PC-9 (cell line): ENCODE measurements around the gene PLIN5. TPM values are rescaled to one million over a fixed set of nuclear protein-coding genes. Genes with fewer than 3 reads are reported as not detected.
"Not testable (repeated sequence)": the region's sequence is repeated elsewhere in the genome, so short reads cannot be mapped to it uniquely, and the experiment has no call there.

Source experiments
- BruUV-seq: library from RNA; stranded (reverse); fragments of 400-500 nt; replicated peaks from 2 replicates; lab custom pipeline; 2021; lab: Mats Ljungman, UMichigan
- CTCF ChIA-PET: fragments of 300-600 bp; sonication (Branson Sonifier 250); formaldehyde crosslinking; loops from one replicate; lab custom pipeline; 2022; ENCODE audit warnings: antibody characterized with exemption; lab: Charles Lee
- POLR2A ChIA-PET: fragments of 300-600 bp; sonication (Branson Sonifier 250); formaldehyde crosslinking; loops from one replicate; lab custom pipeline; 2022; ENCODE audit warnings: antibody characterized with exemption; ENCODE audit not compliant: unreplicated experiment; lab: Charles Lee
- DNase-seq, 2 experiments: peaks; one replicate each; pipeline versions ENCODE4 v3.0.0 to v3.0.0-alpha.2; 2015 to 2022; ENCODE audit warnings: mixed read lengths in 1 of 2
- H2AFZ ChIP-seq: fragments of 200-600 bp; sonication (generic); 2 replicates; pipeline ENCODE4 v1.8.1; 2017; ENCODE audit warnings: antibody characterized with exemption
- H3F3A ChIP-seq: fragments of 200-600 bp; sonication (generic); 2 replicates; pipeline ENCODE4 v1.8.1; 2017; ENCODE audit warnings: antibody characterized with exemption, mild to moderate bottlenecking, low read depth; ENCODE audit not compliant: insufficient read depth
- H3K27ac ChIP-seq: fragments of 200-600 bp; sonication (generic); 2 replicates; pipeline ENCODE4 v1.6.1; 2016; ENCODE audit warnings: mixed run types
- H3K27me3 ChIP-seq: fragments of 200-600 bp; sonication (generic); 2 replicates; pipeline ENCODE4 v1.6.1; 2016; ENCODE audit warnings: low read depth, mixed run types; ENCODE audit not compliant: insufficient read depth
- H3K36me3 ChIP-seq: fragments of 200-600 bp; sonication (generic); 2 replicates; pipeline ENCODE4 v1.6.1; 2016; ENCODE audit warnings: low read depth, mixed run types
- H3K4me1 ChIP-seq: fragments of 200-600 bp; sonication (generic); replicated peaks from 2 replicates; pipeline ENCODE4 v1.6.1; 2016; ENCODE audit warnings: mixed run types; ENCODE audit not compliant: insufficient read depth
- H3K4me2 ChIP-seq: fragments of 200-600 bp; sonication (generic); 2 replicates; pipeline ENCODE4 v1.6.1; 2017; ENCODE audit warnings: mixed run types
- H3K4me3 ChIP-seq: fragments of 200-600 bp; sonication (generic); 2 replicates; pipeline ENCODE4 v1.6.1; 2016; ENCODE audit warnings: mixed run types
- H3K79me2 ChIP-seq: fragments of 200-600 bp; sonication (generic); 2 replicates; pipeline ENCODE4 v1.6.1; 2017; ENCODE audit warnings: low read depth, mixed run types
- H3K9me2 ChIP-seq: fragments of 200-600 bp; sonication (generic); 2 replicates; pipeline ENCODE4 v1.8.1; 2017; ENCODE audit warnings: mild to moderate bottlenecking; ENCODE audit not compliant: insufficient read depth
- H3K9me3 ChIP-seq: fragments of 200-600 bp; sonication (generic); 2 replicates; pipeline ENCODE4 v1.8.1; 2016; ENCODE audit warnings: low read depth; ENCODE audit not compliant: insufficient read depth
- H4K20me1 ChIP-seq: fragments of 200-600 bp; sonication (generic); 2 replicates; pipeline ENCODE4 v1.8.1; 2017; ENCODE audit not compliant: insufficient read depth
- CTCF ChIP-seq: fragments of 200-600 bp; sonication (generic); conservative IDR thresholded peaks from 2 replicates; pipeline ENCODE4 v1.6.1; 2017; ENCODE audit warnings: mixed run types, antibody characterized with exemption, mild to moderate bottlenecking, moderate library complexity
- EZH2 ChIP-seq: fragments of 200-600 bp; sonication (generic); IDR thresholded peaks from 2 replicates; pipeline ENCODE4 v1.8.0; 2017; ENCODE audit warnings: antibody characterized with exemption, low read depth
- intact Hi-C: fragments of 100-400 bp; cut with micrococcal nuclease; formaldehyde crosslinking; loops from one replicate; pipeline ENCODE4 v1.10.0; 2022; ENCODE audit not compliant: unreplicated experiment
- total RNA-seq: library from RNA; stranded (reverse); gene quantifications from 2 replicates; pipeline ENCODE4 v1.2.3, GENCODE V29; 2021

PLIN5 gene
- total RNA-seq, 1 experiment from 2014 or later, result 4.4 TPM

- TF ChIP-seq CTCF (no peak), EZH2 (no peak)
- Histone ChIP-seq H3K4me2 (no peak overlapping the region), H3K9me3 (no peaks in the 10 kb centered on the region), H4K20me1 (no peaks in the 10 kb centered on the region), H3K27me3 (no peaks in the 10 kb centered on the region), H3K27ac (no peak overlapping the region), H3K36me3 (no peaks in the 10 kb centered on the region), H3K79me2 (no peaks in the 10 kb centered on the region), H2AFZ (no peak overlapping the region), H3K4me1 (no peaks in the 10 kb centered on the region), H3K9me2 (no peaks in the 10 kb centered on the region), H3F3A (no peaks in the 10 kb centered on the region), H3K4me3 (no peak overlapping the region)
- no TSS peak for BruUV-seq
- ChIA-PET CTCF (interaction anchor here (0.8 kb wide), 1 partner anchor 149 kb away, joined by 3 read pairs; no protein-coding TSS in a partner anchor), POLR2A (no interaction called here)
- no peak for DNase-seq
- intact Hi-C loops, result loop anchor here (5.0 kb wide), 1 partner anchor 153 kb away; the partner anchor contains the start of gene DPP9
Measured at GRCh38 chr19:4568886-4569285, 33.9 kb upstream of the PLIN5 start.

GRCh38 chr19:4567584-4568071, 32.6 kb upstream of the PLIN5 start:
- DNase-seq, result peak in 1 of 2 experiments; percentile 76
- ChIA-PET POLR2A (interaction anchor here (0.6 kb wide), 1 partner anchor 33 kb away, joined by 4 read pairs; the partner anchor contains the start of gene PLIN5), CTCF (interaction anchor here (0.6 to 1.5 kb wide), 3 partner anchors 70 to 154 kb away, joined by 3 to 4 read pairs (median 4); no protein-coding TSS in a partner anchor)
- H3K4me1 ChIP-seq, result no peaks in the 10 kb centered on the region
- no peak overlapping the region for H2AFZ ChIP-seq
- no peaks in the 10 kb centered on the region for H3K9me2 ChIP-seq
- H3K4me3 ChIP-seq, result no peak overlapping the region
- intact Hi-C loops, result loop anchor here (5.0 kb wide), 1 partner anchor 155 kb away; the partner anchor contains the start of gene DPP9
- no TSS peak for BruUV-seq
- no peaks in the 10 kb centered on the region for H3K27me3 ChIP-seq
- H3K4me2 ChIP-seq, result no peak overlapping the region
- no peaks in the 10 kb centered on the region for H3K36me3 ChIP-seq
- H3K79me2 ChIP-seq, result no peaks in the 10 kb centered on the region
- H3K27ac ChIP-seq, result no peak overlapping the region
- peak; percentile 81 for TF ChIP-seq CTCF
- TF ChIP-seq EZH2, result no peak
- no peaks in the 10 kb centered on the region for H4K20me1 ChIP-seq
- H3K9me3 ChIP-seq, result no peaks in the 10 kb centered on the region
- no peaks in the 10 kb centered on the region for H3F3A ChIP-seq

GRCh38 chr19:4566402-4567051, 31.5 kb upstream of the PLIN5 start:
- Histone ChIP-seq H3K9me2 (no peaks in the 10 kb centered on the region), H3K36me3 (no peaks in the 10 kb centered on the region), H3K4me3 (no peak overlapping the region), H3K4me1 (no peaks in the 10 kb centered on the region), H2AFZ (no peak overlapping the region), H3F3A (no peaks in the 10 kb centered on the region), H3K27me3 (no peaks in the 10 kb centered on the region), H3K9me3 (no peaks in the 10 kb centered on the region), H3K4me2 (no peak overlapping the region), H3K79me2 (no peaks in the 10 kb centered on the region), H3K27ac (no peak overlapping the region), H4K20me1 (no peaks in the 10 kb centered on the region)
- no TSS peak for BruUV-seq
- no peak for TF ChIP-seq EZH2
- TF ChIP-seq CTCF, result no peak
- intact Hi-C loops, result loop anchor here (5.0 kb wide), 1 partner anchor 156 kb away; the partner anchor contains the start of gene DPP9
- CTCF ChIA-PET, result interaction anchor here (0.6 to 0.8 kb wide), 2 partner anchors 146 to 155 kb away, joined by 4 read pairs; no protein-coding TSS in a partner anchor
- POLR2A ChIA-PET, result no interaction called here
- DNase-seq, result no peak

GRCh38 chr19:4563562-4563961, 28.5 kb upstream of the PLIN5 start:
- H3K27ac ChIP-seq, H3K27me3 ChIP-seq, H3K4me3 ChIP-seq, H3F3A ChIP-seq, H3K36me3 ChIP-seq, H3K9me3 ChIP-seq, H3K9me2 ChIP-seq, POLR2A ChIA-PET, H2AFZ ChIP-seq, H3K4me1 ChIP-seq, BruUV-seq, DNase-seq, H4K20me1 ChIP-seq, H3K79me2 ChIP-seq, H3K4me2 ChIP-seq, intact Hi-C loops, CTCF ChIA-PET: not testable (repeated sequence)

GRCh38 chr19:4562085-4562484, 27.1 kb upstream of the PLIN5 start:
- H3K4me1 ChIP-seq, H2AFZ ChIP-seq, H4K20me1 ChIP-seq, H3K4me3 ChIP-seq, intact Hi-C loops, H3K79me2 ChIP-seq, H3K9me2 ChIP-seq, H3K9me3 ChIP-seq, H3K36me3 ChIP-seq, BruUV-seq, H3K27me3 ChIP-seq, DNase-seq, H3F3A ChIP-seq, POLR2A ChIA-PET, H3K4me2 ChIP-seq, CTCF ChIA-PET, H3K27ac ChIP-seq: not testable (repeated sequence)
